ENCODE results near the gene CDH12.

GRCh38 chr5:22465616-22466015 lies 387.5 kb downstream of the CDH12 start:
- TF ChIP-seq CTCF (IDR thresholded peaks at IDR 0.05; ENCODE audit: insufficient read depth, low read length, poor library complexity, severe bottlenecking): no peak
- no peak for TF ChIP-seq EZH2phosphoT487 (conservative IDR thresholded peaks at IDR 0.05; ENCODE audit: low read length)
